IMR-90 (cell line): Measurements from ENCODE around the gene ILDR2. TPM values are rescaled to one million over a fixed set of nuclear protein-coding genes. Genes with fewer than 3 reads are reported as not detected.

Experiments
- ATAC-seq: fragments of 200-7000 bp; cut with Tn5 transposase; 2 replicates; pipeline ENCODE4 v1.9.1; 2020; ENCODE audit warnings: low read depth, mild to moderate bottlenecking, moderate library complexity
- BruUV-seq: library from RNA; stranded (reverse); fragments of 400-500 nt; replicated peaks from 2 replicates; lab custom pipeline; 2021; lab: Mats Ljungman, UMichigan
- CTCF ChIA-PET: fragments of 300-600 bp; formaldehyde crosslinking; extraction: SDS; loops from one replicate; lab custom pipeline; 2021; ENCODE audit warnings: antibody characterized with exemption; lab: Yijun Ruan, JAX
- POLR2A ChIA-PET: fragments of 300-600 bp; sonication (Branson Sonifier 250); formaldehyde crosslinking; loops from one replicate; lab custom pipeline; 2022; ENCODE audit warnings: antibody characterized with exemption; ENCODE audit not compliant: unreplicated experiment; lab: Charles Lee
- DNase-seq: peaks from one replicate; pipeline ENCODE4 v3.0.0; 2013
- H2AFZ ChIP-seq: replicated peaks from 2 replicates; pipeline ENCODE3; 2013; ENCODE audit warnings: low read length, mild to moderate bottlenecking; ENCODE audit not compliant: poor library complexity
- H2AK5ac ChIP-seq: 2 replicates; pipeline ENCODE4 v1.6.1; 2013; ENCODE audit warnings: low read depth, low read length, inconsistent platforms
- H2AK9ac ChIP-seq: replicated peaks from 2 replicates; pipeline ENCODE3; 2013; ENCODE audit warnings: mild to moderate bottlenecking, low read depth, low read length, moderate library complexity; ENCODE audit not compliant: poor library complexity
- H2BK120ac ChIP-seq: 2 replicates; pipeline ENCODE4 v1.6.1; 2013; ENCODE audit warnings: low read depth, low read length, inconsistent platforms
- H2BK15ac ChIP-seq: 3 replicates; pipeline ENCODE4 v1.6.1; 2013; ENCODE audit warnings: low read depth, low read length, inconsistent platforms
- H2BK20ac ChIP-seq: 2 replicates; pipeline ENCODE4 v1.6.1; 2013; ENCODE audit warnings: low read depth, mild to moderate bottlenecking, inconsistent platforms, low read length, moderate library complexity
- H2BK5ac ChIP-seq: 2 replicates; pipeline ENCODE4 v1.6.1; 2013; ENCODE audit warnings: mild to moderate bottlenecking, low read depth, low read length, inconsistent platforms; ENCODE audit not compliant: poor library complexity, severe bottlenecking
- H3K14ac ChIP-seq: replicated peaks from 2 replicates; pipeline ENCODE4 v1.6.1; 2013; ENCODE audit warnings: low read depth, low read length, inconsistent platforms
- H3K18ac ChIP-seq: 2 replicates; pipeline ENCODE4 v1.6.1; 2013; ENCODE audit warnings: low read depth, low read length, control low read depth
- H3K23ac ChIP-seq: 2 replicates; pipeline ENCODE4 v1.6.1; 2013; ENCODE audit warnings: low read depth, low read length, inconsistent platforms
- H3K27ac ChIP-seq: 2 replicates; pipeline ENCODE4 v1.5.1; 2013; ENCODE audit warnings: mild to moderate bottlenecking, control low read depth, low read length; ENCODE audit not compliant: insufficient read depth
- H3K27me3 ChIP-seq: 2 replicates; pipeline ENCODE4 v1.6.1; 2013; ENCODE audit warnings: low read length; ENCODE audit not compliant: control insufficient read depth, insufficient read depth
- H3K36me3 ChIP-seq: 2 replicates; pipeline ENCODE4 v1.6.1; 2013; ENCODE audit warnings: low read length, mixed read lengths; ENCODE audit not compliant: control insufficient read depth, insufficient read depth
- H3K4ac ChIP-seq: 2 replicates; pipeline ENCODE4 v1.6.1; 2013; ENCODE audit warnings: low read depth, low read length, inconsistent platforms
- H3K4me1 ChIP-seq: 2 replicates; pipeline ENCODE4 v1.6.1; 2013; ENCODE audit warnings: low read length, mixed read lengths; ENCODE audit not compliant: control insufficient read depth, insufficient read depth
- H3K4me2 ChIP-seq: 2 replicates; pipeline ENCODE4 v1.6.1; 2013; ENCODE audit warnings: low read depth, mild to moderate bottlenecking, control low read depth, low read length, moderate library complexity
- H3K4me3 ChIP-seq: 2 replicates; pipeline ENCODE4 v1.5.1; 2013; ENCODE audit warnings: low read depth, mild to moderate bottlenecking, control low read depth, low read length, moderate library complexity; ENCODE audit not compliant: insufficient read depth
- H3K56ac ChIP-seq: 2 replicates; pipeline ENCODE4 v1.6.1; 2013; ENCODE audit warnings: low read length, inconsistent platforms; ENCODE audit not compliant: insufficient read depth; ENCODE audit errors: extremely low read depth
- H3K79me1 ChIP-seq, 2 experiments: 2 replicates each; pipeline ENCODE4 v1.6.1; 2013; ENCODE audit warnings: low read length in 2 of 2, inconsistent platforms in 1 of 2, low read depth in 1 of 2
- H3K9ac ChIP-seq: 2 replicates; pipeline ENCODE4 v1.6.1; 2013; ENCODE audit warnings: low read depth, low read length, control low read depth
- H3K9me1 ChIP-seq: 2 replicates; pipeline ENCODE4 v1.6.1; 2013; ENCODE audit warnings: low read length, inconsistent platforms; ENCODE audit not compliant: insufficient read depth
- H3K9me3 ChIP-seq: 2 replicates; pipeline ENCODE4 v1.6.1; 2013; ENCODE audit warnings: low read length; ENCODE audit not compliant: control insufficient read depth, insufficient read depth
- H4K20me1 ChIP-seq: 2 replicates; pipeline ENCODE4 v1.6.1; 2013; ENCODE audit warnings: low read length, inconsistent platforms; ENCODE audit not compliant: insufficient read depth
- H4K5ac ChIP-seq: 2 replicates; pipeline ENCODE4 v1.6.1; 2013; ENCODE audit warnings: mild to moderate bottlenecking, low read depth, low read length, control low read depth
- H4K8ac ChIP-seq, 2 experiments: 2 replicates each; pipeline ENCODE4 v1.6.1; 2013; ENCODE audit warnings: low read depth in 2 of 2, low read length in 2 of 2, control low read depth in 1 of 2, inconsistent platforms in 1 of 2
- H4K91ac ChIP-seq: 2 replicates; pipeline ENCODE4 v1.6.1; 2013; ENCODE audit warnings: low read depth, low read length, inconsistent platforms; ENCODE audit not compliant: insufficient read depth
- CHD1 ChIP-seq: IDR thresholded peaks from 2 replicates; pipeline ENCODE4 v1.6.1; 2012; ENCODE audit warnings: low read depth, low read length, improper control_type of control experiment
- WGBS, 2 experiments: methylation state at CpG; one replicate each; pipeline versions ENCODE4 v1.1.5 to v1.1.7; 2013; ENCODE audit warnings: missing lambda C conversion rate in 2 of 2; ENCODE audit not compliant: insufficient read length in 1 of 2; ENCODE audit errors: extremely low coverage in 2 of 2; 5-methylcytosine and 5-hydroxymethylcytosine counted together
- dilution Hi-C: fragments of 300-500 bp; cut with HindIII; formaldehyde crosslinking; loops from one replicate; pipeline ENCODE4 v1.14.3; 2018; ENCODE audit warnings: low sequenced_read_pairs; ENCODE audit not compliant: unreplicated experiment
- in situ Hi-C: fragments of 300-500 bp; cut with MboI; formaldehyde crosslinking; loops from 3 replicates; pipeline ENCODE4 v1.14.3; 2019; ENCODE audit warnings: low sequenced_read_pairs, inconsistent platforms, mixed read lengths
- intact Hi-C: fragments of 100-400 bp; cut with micrococcal nuclease; formaldehyde crosslinking; loops from 2 replicates; pipeline ENCODE4 v1.10.0; 2022
- polyA plus RNA-seq, 3 experiments: library from polyadenylated mRNA; depleted of rRNA; stranded (reverse); fragments of >200 nt; gene quantifications; 2 replicates each; pipeline ENCODE4 v1.2.3, GENCODE V29; 2012; ENCODE audit warnings: low replicate concordance in 1 of 3
- total RNA-seq: library from RNA; depleted of rRNA; stranded (reverse); fragments of >200 nt; gene quantifications from 2 replicates; pipeline ENCODE4 v1.2.3, GENCODE V29; 2012

ILDR2 gene
- total and polyA plus RNA-seq, 2 of the 4 experiments (the other 2 are of a cell fraction): under 0.01 TPM; not detected in 1

DNA sequence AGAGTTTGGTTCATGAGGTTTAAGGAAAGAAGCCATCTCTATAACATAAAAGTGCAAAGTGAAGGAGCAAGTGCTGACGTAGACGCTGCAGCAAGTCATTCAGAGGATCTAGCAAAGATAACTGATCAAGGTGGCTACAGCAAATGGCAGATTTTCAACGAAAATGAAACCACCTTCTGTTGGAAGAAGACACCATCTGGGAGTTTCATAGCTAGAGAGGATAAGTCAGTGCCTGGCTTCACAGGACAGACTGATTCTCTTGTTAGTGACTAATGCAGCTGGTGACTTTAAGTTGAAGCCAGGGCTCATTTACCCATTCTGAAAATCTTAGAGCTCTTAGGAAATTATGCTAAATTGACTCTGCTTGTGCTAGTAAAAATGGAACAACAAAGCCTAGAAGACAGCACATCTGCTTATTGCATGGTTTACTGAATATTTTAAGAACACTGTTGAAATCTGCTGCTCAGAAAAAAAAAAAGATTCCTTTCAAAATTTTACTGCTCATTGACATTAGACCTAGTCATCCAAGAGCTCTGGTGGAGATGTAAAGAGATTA, 24.2 kb upstream of the ILDR2 start:
- H2BK15ac ChIP-seq: no peak overlapping the region
- no peaks in the 10 kb centered on the region for H3K79me1 ChIP-seq
- H2BK5ac ChIP-seq: no peak overlapping the region
- no peak overlapping the region for H3K4me3 ChIP-seq
- H2AK9ac ChIP-seq: no peak overlapping the region
- POLR2A ChIA-PET: no interaction called here
- 0% methylated on average over 1 of the region's 3 CpGs; no CpG with 5 or more reads in 1 of the 2 experiments for WGBS, 2 experiments
- no peaks in the 10 kb centered on the region for H3K9me1 ChIP-seq
- no peaks in the 10 kb centered on the region for H4K20me1 ChIP-seq
- H3K4me1 ChIP-seq: no peaks in the 10 kb centered on the region
- no peak overlapping the region for H3K4ac ChIP-seq
- no peaks in the 10 kb centered on the region for H3K27me3 ChIP-seq
- BruUV-seq: no TSS peak
- no peak overlapping the region for H4K8ac ChIP-seq
- no peak overlapping the region for H2BK20ac ChIP-seq
- H3K56ac ChIP-seq: no peak overlapping the region
- no peak overlapping the region for H2BK120ac ChIP-seq
- in situ Hi-C loops (no loop called here), dilution Hi-C loops (no loop called here), intact Hi-C loops (no loop called here)
- H3K4me2 ChIP-seq: no peak overlapping the region; the same call in 1 of the 2 replicates
- no peak overlapping the region for H3K27ac ChIP-seq
- H3K18ac ChIP-seq: no peak overlapping the region
- H3K9ac ChIP-seq: no peak overlapping the region
- no peak overlapping the region for H3K23ac ChIP-seq
- H3K36me3 ChIP-seq: no peaks in the 10 kb centered on the region
- H4K91ac ChIP-seq: no peak overlapping the region
- no peak overlapping the region for H3K14ac ChIP-seq
- ATAC-seq (no peak), DNase-seq (no peak)
- CTCF ChIA-PET: no interaction called here
- H2AFZ ChIP-seq: no peak overlapping the region
- H3K9me3 ChIP-seq: no peaks in the 10 kb centered on the region
- no peak overlapping the region for H2AK5ac ChIP-seq
- H4K5ac ChIP-seq: no peak overlapping the region
- no peak for TF ChIP-seq CHD1
